Femur (tissue), 1 donor: Measurements from ENCODE around the gene CARD11.

Experiments
- DNase-seq: peaks from one replicate; pipeline ENCODE4 v3.0.0-alpha.2; 2017

The CARD11 gene

GRCh38 chr7:3013975-3014792 is 29.5 kb downstream of the CARD11 start:
- DNase-seq: no peak

GRCh38 chr7:3011211-3011852 is 32.3 kb downstream of the CARD11 start:
- DNase-seq: no peak

GRCh38 chr7:3010161-3010560 is 33.5 kb downstream of the CARD11 start:
- DNase-seq: no peak

GRCh38 chr7:3009086-3009485 is 34.6 kb downstream of the CARD11 start:
- DNase-seq: no peak

GRCh38 chr7:3008386-3008785 is 35.3 kb downstream of the CARD11 start:
- DNase-seq: no peak

GRCh38 chr7:3007696-3008095 is 36.0 kb downstream of the CARD11 start:
- no peak for DNase-seq

- DNase-seq: no peak
Measured at GRCh38 chr7:3005257-3005656, 38.4 kb downstream of the CARD11 start.

GRCh38 chr7:3003936-3004335 is 39.7 kb downstream of the CARD11 start:
- no peak for DNase-seq

GRCh38 chr7:3002631-3003030 is 41.0 kb downstream of the CARD11 start:
- DNase-seq: no peak

- DNase-seq: no peak
Measured at GRCh38 chr7:3000566-3000965, 43.1 kb downstream of the CARD11 start.

GRCh38 chr7:2999078-2999500 is 44.6 kb downstream of the CARD11 start:
- DNase-seq: no peak

- DNase-seq: no peak
Measured at GRCh38 chr7:2997014-2997413, 46.7 kb downstream of the CARD11 start.

GRCh38 chr7:2996141-2996540 is 47.5 kb downstream of the CARD11 start:
- no peak for DNase-seq

GRCh38 chr7:2993868-2994267 is 49.8 kb downstream of the CARD11 start:
- DNase-seq: no peak

GRCh38 chr7:2993396-2993795 is 50.3 kb downstream of the CARD11 start:
- DNase-seq: no peak

- no peak for DNase-seq
Measured at GRCh38 chr7:2990949-2991470, 52.7 kb downstream of the CARD11 start.

GRCh38 chr7:2986561-2986960 is 57.1 kb downstream of the CARD11 start:
- no peak for DNase-seq

- no peak for DNase-seq
Measured at GRCh38 chr7:2985866-2986265, 57.8 kb downstream of the CARD11 start.

- DNase-seq: no peak
Measured at GRCh38 chr7:2984091-2984490, 59.6 kb downstream of the CARD11 start.

GRCh38 chr7:2983586-2983985 is 60.1 kb downstream of the CARD11 start:
- no peak for DNase-seq

GRCh38 chr7:2982831-2983230 is 60.8 kb downstream of the CARD11 start:
- no peak for DNase-seq

- no peak for DNase-seq
Measured at GRCh38 chr7:2982401-2982800, 61.3 kb downstream of the CARD11 start.

- no peak for DNase-seq
Measured at GRCh38 chr7:2981103-2981480, 62.6 kb downstream of the CARD11 start.

GRCh38 chr7:2980401-2981102 is 63.1 kb downstream of the CARD11 start:
- DNase-seq: no peak
